ENCODE data around the gene MAP3K8. TPM values are rescaled to one million over a fixed set of nuclear protein-coding genes. Genes with fewer than 3 reads are reported as not detected.

MAP3K8 gene
- 33.7 TPM for total RNA-seq
- long read RNA-seq, partial matches to known transcripts: 11 of 35 reads
- long read RNA-seq, other reads (novel, unspliced or antisense): 19 of 35 reads

GRCh38 chr10:30433730-30434272 is at the start of gene MAP3K8:
MAP3K8 (plus strand) TSS chr10:30434184; CDS start chr10:30438939, 4,755 bp downstream.
- peaks cover 40% of the 10 kb centered on the region for H3K4me1 ChIP-seq
- intact Hi-C loops (cut with DNase I): no loop called here
- peaks cover 19% of the 10 kb centered on the region for H3K36me3 ChIP-seq
- no peaks in the 10 kb centered on the region for H3K9me3 ChIP-seq
- peak within 1 kb of the TSS; percentile 99 for H3K27ac ChIP-seq
- H3K27me3 ChIP-seq: no peaks in the 10 kb centered on the region
- H3K4me3 ChIP-seq: peak within 1 kb of the TSS; percentile 89
- TF ChIP-seq CTCF (IDR thresholded peaks at IDR 0.05): no peak
- DNase-seq (peak; percentile 97), ATAC-seq (peak; percentile 90)

GRCh38 chr10:30384701-30385201 is 49.2 kb upstream of the MAP3K8 start:
- no peaks in the 10 kb centered on the region for H3K27me3 ChIP-seq
- peaks cover 9% of the 10 kb centered on the region for H3K4me1 ChIP-seq
- intact Hi-C loops (cut with DNase I): loop anchor here (5.0 kb wide), 1 partner anchor 208 kb away; no protein-coding TSS in a partner anchor
- DNase-seq: peak; percentile 54
- peak; percentile 50 for TF ChIP-seq CTCF (IDR thresholded peaks at IDR 0.05)
- H3K36me3 ChIP-seq: no peaks in the 10 kb centered on the region
- H3K4me3 ChIP-seq: no peak overlapping the region
- H3K9me3 ChIP-seq: no peaks in the 10 kb centered on the region
- no peak overlapping the region for H3K27ac ChIP-seq
- ATAC-seq: peak; percentile 76

GRCh38 chr10:30386801-30387588 is 47.0 kb upstream of the MAP3K8 start:
- TF ChIP-seq CTCF (IDR thresholded peaks at IDR 0.05): no peak
- no peaks in the 10 kb centered on the region for H3K36me3 ChIP-seq
- ATAC-seq (peak; percentile 43), DNase-seq (no peak)
- no peak overlapping the region for H3K27ac ChIP-seq
- H3K4me1 ChIP-seq: peaks cover 9% of the 10 kb centered on the region
- intact Hi-C loops (cut with DNase I): loop anchor here (5.0 kb wide), 1 partner anchor 205 kb away; no protein-coding TSS in a partner anchor
- H3K27me3 ChIP-seq: no peaks in the 10 kb centered on the region
- no peak overlapping the region for H3K4me3 ChIP-seq
- H3K9me3 ChIP-seq: no peaks in the 10 kb centered on the region

- peaks cover 7% of the 10 kb centered on the region for H3K4me1 ChIP-seq
- no peak for ATAC-seq
- no peak overlapping the region for H3K4me3 ChIP-seq
- no peak for DNase-seq
- no peak for TF ChIP-seq CTCF (IDR thresholded peaks at IDR 0.05)
- H3K36me3 ChIP-seq: no peaks in the 10 kb centered on the region
- intact Hi-C loops (cut with DNase I): loop anchor here (5.0 kb wide), 1 partner anchor 205 kb away; no protein-coding TSS in a partner anchor
- H3K27ac ChIP-seq: no peak overlapping the region
- H3K27me3 ChIP-seq: no peaks in the 10 kb centered on the region
- no peaks in the 10 kb centered on the region for H3K9me3 ChIP-seq
Observed at GRCh38 chr10:30387646-30388243, 46.2 kb upstream of the MAP3K8 start.

- no peak for ATAC-seq
- intact Hi-C loops (cut with DNase I): loop anchor here (5.0 kb wide), 1 partner anchor 203 kb away; no protein-coding TSS in a partner anchor
- no peak overlapping the region for H3K27ac ChIP-seq
- no peaks in the 10 kb centered on the region for H3K27me3 ChIP-seq
- no peak for TF ChIP-seq CTCF (IDR thresholded peaks at IDR 0.05)
- no peak for DNase-seq
- no peaks in the 10 kb centered on the region for H3K9me3 ChIP-seq
- H3K4me3 ChIP-seq: no peak overlapping the region
- no peaks in the 10 kb centered on the region for H3K36me3 ChIP-seq
- peaks cover 5% of the 10 kb centered on the region for H3K4me1 ChIP-seq
Observed at GRCh38 chr10:30389543-30389942, 44.4 kb upstream of the MAP3K8 start.

Measured in upper lobe of right lung (tissue), 1 donor.